Measurements from ENCODE around the gene MTA1. TPM values are rescaled to one million over a fixed set of nuclear protein-coding genes. Genes with fewer than 3 reads are reported as not detected.

The MTA1 gene
- total RNA-seq, 1 experiment from 2014 or later, result 15.4 TPM

- DNase-seq (ENCODE audit: low spot score), result no peak
Observed at GRCh38 chr14:105408592-105408991, 11.0 kb upstream of the MTA1 start.

GRCh38 chr14:105409364-105409763 is 10.3 kb upstream of the MTA1 start:
- DNase-seq (ENCODE audit: low spot score), result no peak

GRCh38 chr14:105410642-105411016 is 9.0 kb upstream of the MTA1 start:
- DNase-seq (ENCODE audit: low spot score), result no peak

- DNase-seq (ENCODE audit: low spot score), result peak; percentile 13
Observed at GRCh38 chr14:105411017-105411941, 8.3 kb upstream of the MTA1 start.

- no peak for DNase-seq (ENCODE audit: low spot score)
Observed at GRCh38 chr14:105411985-105412770, 7.4 kb upstream of the MTA1 start.

GRCh38 chr14:105412771-105413543 is 6.7 kb upstream of the MTA1 start:
- no peak for DNase-seq (ENCODE audit: low spot score)

GRCh38 chr14:105413544-105413886 is 6.1 kb upstream of the MTA1 start:
- no peak for DNase-seq (ENCODE audit: low spot score)

GRCh38 chr14:105414456-105415371 is 4.9 kb upstream of the MTA1 start:
- DNase-seq (ENCODE audit: low spot score), result no peak

- DNase-seq (ENCODE audit: low spot score), result no peak
Observed at GRCh38 chr14:105415481-105416428, 3.9 kb upstream of the MTA1 start.

- no peak for DNase-seq (ENCODE audit: low spot score)
Observed at GRCh38 chr14:105416671-105417070, 3.0 kb upstream of the MTA1 start.

GRCh38 chr14:105417690-105418121 is 1.9 kb upstream of the MTA1 start:
- DNase-seq (ENCODE audit: low spot score), result no peak

GRCh38 chr14:105418269-105419194 is 1.1 kb upstream of the MTA1 start:
- no peak for DNase-seq (ENCODE audit: low spot score)

GRCh38 chr14:105420101-105420973 is 710 bp downstream of the MTA1 start:
- DNase-seq (ENCODE audit: low spot score), result no peak

GRCh38 chr14:105420974-105421674 is 1.5 kb downstream of the MTA1 start:
- no peak for DNase-seq (ENCODE audit: low spot score)

- no peak for DNase-seq (ENCODE audit: low spot score)
Observed at GRCh38 chr14:105421723-105422615, 2.3 kb downstream of the MTA1 start.
